ENCODE results near the gene ZNRD2. TPM values are rescaled to one million over a fixed set of nuclear protein-coding genes. Genes with fewer than 3 reads are reported as not detected.

ZNRD2 gene
- total RNA-seq, 1 experiment from 2014 or later, result 45.8 TPM

DNA sequence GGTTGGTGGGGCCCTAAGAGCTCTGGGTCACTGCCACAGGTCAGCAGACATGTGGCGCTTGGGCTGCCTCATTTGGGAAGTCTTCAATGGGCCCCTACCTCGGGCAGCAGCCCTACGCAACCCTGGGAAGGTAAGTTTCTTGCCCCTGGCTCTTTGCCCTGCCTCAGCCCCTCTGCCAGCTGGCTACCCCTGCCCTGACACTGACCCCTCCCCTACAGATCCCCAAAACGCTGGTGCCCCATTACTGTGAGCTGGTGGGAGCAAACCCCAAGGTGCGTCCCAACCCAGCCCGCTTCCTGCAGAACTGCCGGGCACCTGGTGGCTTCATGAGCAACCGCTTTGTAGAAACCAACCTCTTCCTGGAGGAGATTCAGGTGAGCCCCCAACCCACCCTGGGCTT is 43.5 kb upstream of the ZNRD2 start:
- no peak overlapping the region for H3K18ac ChIP-seq (ENCODE audit: insufficient read length, low read depth, low read length)
- H4K20me1 ChIP-seq (ENCODE audit: control insufficient read depth, insufficient read depth, insufficient read length), result no peaks in the 10 kb centered on the region
- DNase-seq, result no peak
- H3K79me1 ChIP-seq (ENCODE audit: insufficient read depth, low read depth, low read length, poor library complexity, severe bottlenecking), result no peaks in the 10 kb centered on the region
- Mint-ChIP-seq H3K36me3 (ENCODE audit: insufficient read depth in 1 of 3, low read depth in 3 of 3) (peaks cover 15 to 34% (median 30%) of the 10 kb centered on the region in 3 experiments), H3K27me3 (ENCODE audit: low read depth) (peaks cover 18% of the 10 kb centered on the region), H3K9me3 (no peaks in the 10 kb centered on the region), H3K4me1 (peaks cover 23 to 31% of the 10 kb centered on the region in 2 experiments), H3K27ac (no peak overlapping the region), H3K4me3 (peak overlapping the region; percentile 53 to 72; a peak in 4 of 5 replicates)
- no peak overlapping the region for H3K56ac ChIP-seq (ENCODE audit: insufficient read length, low read depth, low read length)
- H2BK15ac ChIP-seq (ENCODE audit: low read depth, low read length), result no peak overlapping the region
- H2BK12ac ChIP-seq (ENCODE audit: insufficient read length, low read depth, low read length), result no peak overlapping the region
- H3K14ac ChIP-seq (ENCODE audit: insufficient read depth, low read length), result no peak overlapping the region
- no peak overlapping the region for H2BK5ac ChIP-seq (ENCODE audit: insufficient read length, low read length)
- no peak overlapping the region for H3K27ac ChIP-seq (ENCODE audit: insufficient read length, low read depth, low read length)
- H2AFZ ChIP-seq (ENCODE audit: low read length), result no peak overlapping the region
- no peak overlapping the region for H4K91ac ChIP-seq (ENCODE audit: insufficient read length, low read depth, low read length)
- no peak overlapping the region for H3T11ph ChIP-seq (ENCODE audit: low read length)
- no peak overlapping the region for H2BK20ac ChIP-seq (ENCODE audit: low read depth, low read length, poor library complexity, severe bottlenecking)
- no peak overlapping the region for H2AK5ac ChIP-seq (ENCODE audit: insufficient read length, low read length)
- H2BK120ac ChIP-seq (ENCODE audit: low read depth, low read length, poor library complexity, severe bottlenecking), result no peak overlapping the region
- peaks cover 4% of the 10 kb centered on the region for H3K23me2 ChIP-seq (ENCODE audit: insufficient read length, low read depth, low read length, poor library complexity, severe bottlenecking)
- H3K27me3 ChIP-seq (ENCODE audit: insufficient read depth, low read length), result no peaks in the 10 kb centered on the region
- TF ChIP-seq, protein P1, sequence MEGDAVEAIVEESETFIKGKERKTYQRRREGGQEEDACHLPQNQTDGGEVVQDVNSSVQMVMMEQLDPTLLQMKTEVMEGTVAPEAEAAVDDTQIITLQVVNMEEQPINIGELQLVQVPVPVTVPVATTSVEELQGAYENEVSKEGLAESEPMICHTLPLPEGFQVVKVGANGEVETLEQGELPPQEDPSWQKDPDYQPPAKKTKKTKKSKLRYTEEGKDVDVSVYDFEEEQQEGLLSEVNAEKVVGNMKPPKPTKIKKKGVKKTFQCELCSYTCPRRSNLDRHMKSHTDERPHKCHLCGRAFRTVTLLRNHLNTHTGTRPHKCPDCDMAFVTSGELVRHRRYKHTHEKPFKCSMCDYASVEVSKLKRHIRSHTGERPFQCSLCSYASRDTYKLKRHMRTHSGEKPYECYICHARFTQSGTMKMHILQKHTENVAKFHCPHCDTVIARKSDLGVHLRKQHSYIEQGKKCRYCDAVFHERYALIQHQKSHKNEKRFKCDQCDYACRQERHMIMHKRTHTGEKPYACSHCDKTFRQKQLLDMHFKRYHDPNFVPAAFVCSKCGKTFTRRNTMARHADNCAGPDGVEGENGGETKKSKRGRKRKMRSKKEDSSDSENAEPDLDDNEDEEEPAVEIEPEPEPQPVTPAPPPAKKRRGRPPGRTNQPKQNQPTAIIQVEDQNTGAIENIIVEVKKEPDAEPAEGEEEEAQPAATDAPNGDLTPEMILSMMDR (conservative IDR thresholded peaks at IDR 0.05), result no peak
- no peaks in the 10 kb centered on the region; the same call in 1 of the 2 replicates for H3K4me1 ChIP-seq (ENCODE audit: insufficient read depth, low read length)
- no peak overlapping the region for H3K23ac ChIP-seq (ENCODE audit: insufficient read length, low read depth, low read length)
- H3K9me3 ChIP-seq (ENCODE audit: control insufficient read depth, low read depth, low read length), result no peaks in the 10 kb centered on the region
- no peak overlapping the region for H3K4ac ChIP-seq (ENCODE audit: low read depth, low read length)
- H3K79me2 ChIP-seq (ENCODE audit: insufficient read depth, low read length), result no peaks in the 10 kb centered on the region; the same call in 1 of the 2 replicates
- H4K8ac ChIP-seq (replicated peaks; ENCODE audit: insufficient read length, low read depth, low read length), result no peak overlapping the region
- no CpG with 5 or more reads among the region's 8 CpGs for WGBS (ENCODE audit: extremely low coverage, insufficient read length, low lambda C conversion rate)
- no peak overlapping the region for H4K5ac ChIP-seq (ENCODE audit: insufficient read length, low read depth, low read length)
- no peak overlapping the region for H3K9ac ChIP-seq (ENCODE audit: extremely low read depth, insufficient read length, low read length)
- H3K4me2 ChIP-seq (ENCODE audit: insufficient read depth, insufficient read length, low read length), result no peak overlapping the region

Measured in H9 (cell line).